Right lobe of liver (tissue), 4 donors: Measurements from ENCODE around the gene IL23R.

ENCODE experiments used
- POLR2A ChIP-seq: fragments of 450-650 bp; IDR thresholded peaks from one replicate; pipeline ENCODE4 v1.6.1; 2017; ENCODE audit warnings: antibody characterized with exemption, mild to moderate bottlenecking
- TF ChIP-seq, protein P1 (sequence below), 4 donors: fragments of 200-600 bp in 3 of 4; fragments of 450-650 bp in 1 of 4; IDR thresholded peaks; one replicate each; pipeline versions ENCODE4 v1.5.1 to v1.8.0; 2016 to 2022; ENCODE audit warnings: antibody characterized with exemption in 4 of 4, mild to moderate bottlenecking in 2 of 4
- donor health status: DM: no; HTN: no; CAD: no.
- donor health status: DM: no; HTN: no; CAD: no.
- donor health status: DM: no; HTN: yes; CAD: no.

DNA sequence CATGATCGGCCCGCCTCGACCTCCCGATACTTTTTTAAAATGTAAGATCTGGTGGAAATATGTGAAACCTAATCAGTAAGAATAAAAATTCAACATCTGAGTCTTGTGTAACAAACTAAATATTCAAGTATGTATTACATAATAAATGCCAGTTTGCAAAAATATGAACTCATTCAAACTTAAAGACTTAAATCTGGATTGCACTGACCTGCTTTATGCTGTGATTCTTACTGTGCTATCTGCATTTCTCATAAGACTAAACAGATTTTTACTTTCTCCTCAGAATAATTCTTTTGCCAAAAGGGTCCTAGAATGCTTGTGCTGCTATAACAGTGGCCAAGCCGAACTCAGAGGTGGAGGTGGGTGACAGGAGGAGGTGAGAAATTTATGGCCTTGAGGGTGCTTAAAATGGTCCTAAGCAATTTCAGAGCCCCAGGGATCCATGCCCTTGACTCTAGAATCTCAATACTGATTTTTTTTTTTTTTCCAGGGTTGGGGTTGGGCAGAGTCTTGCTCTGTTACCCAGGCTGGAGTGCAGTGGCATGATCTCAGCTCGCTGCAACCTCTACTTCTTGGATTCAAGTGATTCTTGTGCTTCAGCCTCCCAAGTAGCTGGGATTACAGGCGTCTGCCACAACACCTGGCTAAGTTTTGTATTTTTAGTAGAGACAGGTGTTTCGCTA is 38.2 kb downstream of the IL23R start:
- TF ChIP-seq, protein P1, sequence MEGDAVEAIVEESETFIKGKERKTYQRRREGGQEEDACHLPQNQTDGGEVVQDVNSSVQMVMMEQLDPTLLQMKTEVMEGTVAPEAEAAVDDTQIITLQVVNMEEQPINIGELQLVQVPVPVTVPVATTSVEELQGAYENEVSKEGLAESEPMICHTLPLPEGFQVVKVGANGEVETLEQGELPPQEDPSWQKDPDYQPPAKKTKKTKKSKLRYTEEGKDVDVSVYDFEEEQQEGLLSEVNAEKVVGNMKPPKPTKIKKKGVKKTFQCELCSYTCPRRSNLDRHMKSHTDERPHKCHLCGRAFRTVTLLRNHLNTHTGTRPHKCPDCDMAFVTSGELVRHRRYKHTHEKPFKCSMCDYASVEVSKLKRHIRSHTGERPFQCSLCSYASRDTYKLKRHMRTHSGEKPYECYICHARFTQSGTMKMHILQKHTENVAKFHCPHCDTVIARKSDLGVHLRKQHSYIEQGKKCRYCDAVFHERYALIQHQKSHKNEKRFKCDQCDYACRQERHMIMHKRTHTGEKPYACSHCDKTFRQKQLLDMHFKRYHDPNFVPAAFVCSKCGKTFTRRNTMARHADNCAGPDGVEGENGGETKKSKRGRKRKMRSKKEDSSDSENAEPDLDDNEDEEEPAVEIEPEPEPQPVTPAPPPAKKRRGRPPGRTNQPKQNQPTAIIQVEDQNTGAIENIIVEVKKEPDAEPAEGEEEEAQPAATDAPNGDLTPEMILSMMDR (IDR thresholded peaks at IDR 0.05) = no peak
- no peak for TF ChIP-seq POLR2A
